Left ventricle myocardium superior (tissue), 1 donor: Measurements from ENCODE around the gene QSOX2. TPM values are rescaled to one million over a fixed set of nuclear protein-coding genes. Genes with fewer than 3 reads are reported as not detected.

Experiments used
- ATAC-seq: fragments of 200-7000 bp; cut with Tn5 transposase; one replicate; pipeline ENCODE4 v1.9.1; 2020; ENCODE audit warnings: mild to moderate bottlenecking, moderate library complexity
- DNase-seq: peaks from one replicate; pipeline ENCODE4 v3.0.0-alpha.2; 2020
- intact Hi-C: fragments of 100-400 bp; cut with micrococcal nuclease; formaldehyde crosslinking; loops from one replicate; pipeline ENCODE4 v1.11.0; 2022
- total RNA-seq: library from RNA; stranded (reverse); fragmentation: NEBNext Ultra II Directional; extraction: Animal tissue kit (Norgen Biotek cat#: 25700); gene quantifications from one replicate; pipeline ENCODE4 v1.2.1, GENCODE V29; 2021
- donor health status: DM: no; HTN: yes; CAD: no; lungs with severe emphysema.

Gene QSOX2
- total RNA-seq, 1 donor from 2014 or later: 8.7 TPM

- ATAC-seq (no peak), DNase-seq (no peak)
- intact Hi-C loops: no loop called here
Observed at GRCh38 chr9:136199391-136200288, 46.0 kb downstream of the QSOX2 start.

GRCh38 chr9:136198605-136199083 lies 47.0 kb downstream of the QSOX2 start:
- DNase-seq (no peak), ATAC-seq (no peak)
- intact Hi-C loops: no loop called here

GRCh38 chr9:136197930-136198604 lies 47.5 kb downstream of the QSOX2 start:
- intact Hi-C loops: no loop called here
- DNase-seq (no peak), ATAC-seq (no peak)

GRCh38 chr9:136197084-136197875 lies 48.3 kb downstream of the QSOX2 start:
- intact Hi-C loops: no loop called here
- ATAC-seq: no peak
- no peak for DNase-seq

DNA sequence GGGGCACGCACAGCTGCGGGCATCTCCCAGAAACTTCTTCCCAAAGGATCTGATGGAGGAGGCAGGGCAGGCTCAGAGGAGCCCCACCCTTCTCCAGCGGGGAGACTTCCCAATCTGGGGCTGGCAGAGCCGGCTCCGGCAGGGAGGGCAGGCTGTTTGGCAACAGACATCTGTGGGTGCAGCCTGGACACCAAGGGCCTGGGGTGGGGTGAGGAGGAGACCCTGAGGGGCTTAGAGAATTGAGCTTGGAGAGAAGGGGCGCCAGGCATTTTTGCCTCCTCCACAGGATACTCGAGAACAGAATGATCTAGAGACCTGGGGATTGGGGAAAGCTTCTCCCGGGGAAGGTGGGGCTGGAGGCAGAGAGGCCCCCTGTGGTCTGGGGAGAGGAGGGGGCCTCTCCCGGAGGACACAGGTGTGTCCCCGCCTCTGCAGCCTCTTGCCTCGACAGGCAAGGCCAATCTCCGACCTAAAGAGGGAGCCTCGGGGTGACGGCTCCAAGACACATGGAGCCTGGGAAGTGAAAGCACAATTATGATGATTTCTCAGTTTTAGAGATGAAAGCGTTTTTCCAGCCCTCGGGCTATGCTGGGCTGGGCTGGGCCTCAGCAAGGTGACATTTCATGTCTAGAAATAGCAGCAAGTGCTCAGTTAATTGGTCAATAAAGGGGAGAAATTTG lies 49.1 kb downstream of the QSOX2 start:
- intact Hi-C loops: no loop called here
- no peak for DNase-seq
- no peak for ATAC-seq

DNA sequence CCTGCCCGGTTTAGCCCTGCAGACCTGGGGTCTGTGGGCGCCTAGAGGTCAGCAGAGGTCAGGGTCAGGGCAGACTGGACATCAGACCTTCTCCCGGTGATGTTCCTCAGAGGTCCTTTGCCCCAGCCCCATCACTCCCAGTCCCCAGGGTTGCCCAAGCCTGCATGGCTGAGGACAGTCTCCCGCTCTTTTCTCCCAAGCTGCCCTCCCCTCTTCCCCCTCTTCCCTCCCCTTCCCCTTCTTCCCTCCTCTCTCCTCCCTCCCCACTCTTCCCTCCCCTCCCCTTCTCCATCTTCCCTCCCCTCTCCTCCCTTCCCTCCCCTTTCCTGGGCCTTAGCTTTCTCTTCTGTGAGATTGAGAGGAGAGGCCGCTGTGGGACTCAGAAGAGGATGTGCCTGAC lies 51.1 kb downstream of the QSOX2 start:
- DNase-seq (no peak), ATAC-seq (no peak)
- intact Hi-C loops: no loop called here

DNA sequence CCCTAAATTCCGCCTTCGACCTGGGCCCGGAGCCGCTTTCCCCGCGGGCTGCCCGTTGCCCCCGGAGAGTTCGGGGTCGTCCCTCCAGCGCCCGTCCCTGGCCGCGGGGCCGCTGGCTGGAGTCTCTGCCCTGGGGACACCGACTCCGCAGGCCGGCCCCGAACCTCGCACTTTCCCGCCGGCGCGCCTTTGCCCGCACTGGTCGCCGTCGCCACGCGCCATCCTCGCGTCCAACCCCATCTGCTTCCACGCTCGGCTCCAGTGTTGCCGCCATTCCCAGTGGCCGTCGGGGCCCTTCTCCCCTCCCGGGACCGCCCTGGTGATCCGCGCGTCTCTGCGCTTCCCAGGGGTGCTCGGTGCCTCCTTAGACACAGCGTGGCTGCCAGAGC lies 51.7 kb downstream of the QSOX2 start:
- no peak for DNase-seq

DNA sequence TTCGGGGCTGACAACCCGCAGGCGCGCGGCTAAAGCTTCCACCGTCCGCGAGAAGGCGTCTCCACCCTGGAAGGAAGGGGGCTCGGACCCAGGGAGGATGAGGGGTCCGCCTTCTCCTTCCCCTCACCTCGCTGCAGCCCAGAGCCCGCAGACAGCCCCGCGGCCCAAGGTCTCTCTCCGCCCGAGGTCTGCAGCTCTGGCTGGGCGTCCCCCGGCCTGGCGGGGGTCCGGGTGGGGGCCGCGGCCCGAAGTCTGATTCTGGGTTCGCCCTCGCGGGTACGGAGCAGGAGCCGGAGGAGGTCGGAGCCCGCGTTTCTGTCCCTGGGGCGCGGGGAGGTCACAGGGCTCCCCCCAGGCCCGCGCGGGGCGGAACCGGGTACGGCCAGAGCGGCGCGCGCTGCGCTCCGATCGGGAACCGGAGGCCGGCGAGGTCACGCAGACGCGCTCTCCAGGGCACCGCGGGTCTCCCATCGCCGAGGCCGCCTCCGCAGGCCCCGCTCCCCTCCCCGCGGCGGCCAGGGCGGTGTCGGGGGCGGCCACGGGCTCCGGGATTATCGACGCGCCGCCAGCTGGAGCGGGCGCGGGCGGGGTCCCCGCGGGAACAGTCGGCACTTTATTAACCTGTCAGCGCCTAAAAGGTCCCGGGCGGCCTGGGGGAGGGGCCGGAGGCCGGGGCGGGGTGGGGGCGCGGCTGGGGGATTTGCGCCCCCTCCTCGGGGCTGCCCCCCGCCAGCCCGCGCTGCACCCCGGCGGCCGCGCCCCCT lies 52.3 kb downstream of the QSOX2 start:
- intact Hi-C loops: no loop called here
- no peak for DNase-seq
- no peak for ATAC-seq

More for the DNA sequence above, 51.7 kb downstream of the QSOX2 start:
- intact Hi-C loops: no loop called here
- no peak for ATAC-seq

DNA sequence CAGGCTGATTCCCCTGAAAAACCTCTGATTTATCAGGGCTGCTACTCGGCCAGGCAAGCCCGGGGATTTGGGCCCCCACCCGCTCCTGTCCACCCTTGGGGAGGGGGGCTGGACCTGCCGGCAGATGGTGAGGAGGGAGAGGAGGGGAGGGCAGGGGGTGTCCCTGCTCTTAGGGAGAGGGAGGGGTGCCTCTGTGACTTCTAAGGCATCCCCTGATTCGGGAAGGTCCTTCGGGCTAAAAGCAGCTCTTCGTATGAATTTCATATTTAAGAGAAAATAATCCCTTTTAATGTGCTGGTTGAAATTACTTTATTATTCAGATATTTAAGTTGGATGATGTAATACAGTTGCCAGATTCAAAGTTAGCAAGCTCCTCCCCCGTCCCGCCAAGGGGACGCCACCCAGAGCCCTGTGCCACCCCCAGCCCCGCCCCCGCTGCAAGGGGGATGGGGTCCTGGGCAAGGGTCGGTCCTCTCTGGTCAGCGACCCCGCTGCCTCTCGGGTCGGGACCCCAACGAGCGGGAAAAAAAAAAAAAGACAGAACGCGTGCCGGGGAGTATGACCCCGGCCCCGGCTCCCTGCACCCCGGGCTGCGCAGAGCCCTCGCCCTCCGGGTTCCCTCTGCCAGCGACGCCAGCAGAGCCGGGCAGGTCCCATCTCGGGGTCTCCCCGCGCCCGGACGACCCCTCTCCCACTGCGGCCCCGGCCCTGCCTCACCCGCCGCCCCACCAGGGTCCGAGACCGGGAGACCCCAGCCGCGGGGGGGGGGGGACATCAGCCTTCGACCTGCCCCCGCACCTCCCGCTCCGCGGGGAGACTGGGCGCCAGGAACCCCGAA lies 53.1 kb downstream of the QSOX2 start:
- ATAC-seq (no peak), DNase-seq (no peak)
- intact Hi-C loops: no loop called here

- intact Hi-C loops: no loop called here
- DNase-seq (no peak), ATAC-seq (no peak)
Observed at GRCh38 chr9:136191960-136192286, 53.7 kb downstream of the QSOX2 start.

DNA sequence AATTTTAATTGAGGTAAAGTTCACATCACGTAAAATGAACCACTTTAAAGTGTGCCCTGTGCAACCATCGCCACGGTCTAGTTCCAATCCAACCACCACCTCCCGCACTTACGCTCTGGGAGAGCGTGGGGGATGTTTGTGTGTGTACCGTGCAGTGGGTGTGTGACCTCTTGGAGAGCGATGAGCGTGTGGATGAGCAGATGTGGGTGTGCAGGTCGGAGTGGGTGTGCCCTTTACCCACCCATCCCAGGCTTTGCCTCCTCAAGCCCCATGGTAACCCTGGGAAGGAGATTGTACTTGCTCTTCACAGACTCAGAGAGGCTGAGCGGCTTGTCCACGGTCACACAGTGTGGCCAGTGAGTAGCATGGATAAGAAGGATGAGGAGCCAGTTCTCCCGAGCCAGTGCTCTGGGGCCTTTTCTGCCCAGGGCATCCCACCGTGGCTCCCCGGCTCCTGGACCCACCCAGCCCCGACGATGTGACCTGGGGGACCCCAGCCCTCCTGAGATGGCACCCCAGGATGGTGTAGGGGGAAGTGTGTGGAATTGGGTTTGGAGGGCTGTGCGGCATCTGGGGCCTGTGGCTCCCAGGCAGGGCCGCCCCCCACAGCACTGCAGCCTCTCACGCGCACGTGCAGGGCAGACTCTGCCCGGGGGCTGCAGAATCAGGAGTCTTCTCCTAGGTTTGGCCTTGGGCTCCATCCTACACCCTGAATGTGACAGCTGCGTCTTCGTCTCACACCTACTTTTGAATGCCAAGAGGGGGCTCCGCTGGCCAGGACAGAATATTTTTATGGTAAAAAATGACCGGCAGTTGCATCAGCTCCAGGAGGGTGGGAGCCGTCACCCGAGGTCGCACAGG lies 54.3 kb downstream of the QSOX2 start:
- DNase-seq: no peak
- intact Hi-C loops: no loop called here
- ATAC-seq: no peak

- no peak for DNase-seq
- intact Hi-C loops: no loop called here
- ATAC-seq: no peak
Observed at GRCh38 chr9:136190656-136191055, 55.0 kb downstream of the QSOX2 start.

GRCh38 chr9:136190237-136190601 lies 55.4 kb downstream of the QSOX2 start:
- intact Hi-C loops: no loop called here
- no peak for ATAC-seq
- DNase-seq: no peak

DNA sequence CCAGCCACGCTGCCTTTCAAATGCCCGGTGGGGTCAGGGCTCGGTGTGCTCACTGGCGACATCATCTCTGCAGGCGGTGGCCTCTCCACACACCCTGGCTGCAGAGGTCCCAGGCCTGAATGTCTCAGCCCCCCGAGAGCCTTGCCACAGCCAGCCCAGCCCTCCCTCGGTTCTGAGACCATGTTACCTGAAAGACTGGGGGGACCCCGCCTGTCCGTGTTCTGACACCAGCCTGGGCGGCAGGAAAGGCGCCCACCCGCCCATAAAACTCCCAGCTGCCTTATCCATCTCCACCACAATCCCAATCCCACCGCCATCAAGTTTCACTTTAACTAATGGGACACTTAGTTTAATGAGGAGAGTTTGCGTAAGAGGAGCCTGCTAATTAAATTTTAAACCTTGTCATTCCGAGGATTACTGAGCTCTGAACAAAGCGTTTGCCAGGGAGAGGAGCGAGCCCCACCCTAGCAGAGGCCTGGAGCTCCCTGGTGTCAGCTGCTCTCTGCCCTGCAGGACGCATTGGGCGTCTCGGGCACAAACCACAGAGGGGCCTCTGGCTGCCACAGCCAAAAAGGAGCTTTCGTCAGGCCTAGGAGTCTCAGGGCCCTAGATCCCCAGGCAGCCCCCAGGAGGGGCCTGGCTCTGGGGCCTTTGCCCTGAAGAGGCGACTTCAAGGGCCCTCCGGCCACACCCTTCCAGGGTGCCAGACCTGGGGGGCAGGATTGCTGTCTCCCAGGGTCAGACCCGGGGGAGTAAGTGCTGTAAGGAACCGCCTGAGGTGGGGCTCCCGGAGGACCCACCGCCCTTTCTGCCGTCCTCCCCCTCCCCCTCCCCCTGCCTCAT lies 56.0 kb downstream of the QSOX2 start:
- ATAC-seq: no peak
- intact Hi-C loops: no loop called here
- no peak for DNase-seq

GRCh38 chr9:136187683-136188586 lies 57.7 kb downstream of the QSOX2 start:
- DNase-seq: no peak
- intact Hi-C loops: no loop called here
- no peak for ATAC-seq
